CD4-positive, alpha-beta T cell treated with Interleukin-17A for 1 hour (primary cell): ENCODE data around the gene SCT.
A peak's percentile ranks its signal among the peaks of the same experiment; 100 is the strongest.

Experiments used
- DNase-seq: peaks from one replicate; pipeline ENCODE4 v3.0.0-alpha.2; 2020

Gene SCT

GRCh38 chr11:643366-643765 lies 16.4 kb upstream of the SCT start:
- no peak for DNase-seq

GRCh38 chr11:641806-642370 lies 14.9 kb upstream of the SCT start:
- no peak for DNase-seq

- no peak for DNase-seq
Observed at GRCh38 chr11:640021-640706, 13.2 kb upstream of the SCT start.

GRCh38 chr11:639332-639955 lies 12.5 kb upstream of the SCT start:
- DNase-seq = no peak

GRCh38 chr11:638631-639331 lies 11.8 kb upstream of the SCT start:
- DNase-seq = no peak

- no peak for DNase-seq
Observed at GRCh38 chr11:637593-638521, 10.9 kb upstream of the SCT start.

GRCh38 chr11:637333-637592 lies 10.3 kb upstream of the SCT start:
- no peak for DNase-seq

GRCh38 chr11:636511-637332 lies 9.7 kb upstream of the SCT start, which contains the start of gene DRD4:
TSS of gene DRD4 (plus strand) at chr11:637269. CDS start at chr11:637305, 36 bp downstream.
- DNase-seq = no peak

- DNase-seq = no peak
Observed at GRCh38 chr11:635945-636510, 9.0 kb upstream of the SCT start.

- no peak for DNase-seq
Observed at GRCh38 chr11:630871-631270, 3.9 kb upstream of the SCT start.

- peak; percentile 38 for DNase-seq
Observed at GRCh38 chr11:629237-629583, 2.2 kb upstream of the SCT start.

GRCh38 chr11:628056-628455 lies 1.1 kb upstream of the SCT start:
- DNase-seq = no peak

GRCh38 chr11:627308-627576 lies 261 bp upstream of the SCT start:
- DNase-seq = no peak

GRCh38 chr11:625636-626268 lies 1.2 kb downstream of the SCT start:
- no peak for DNase-seq

GRCh38 chr11:624705-625635 lies 2.0 kb downstream of the SCT start, which contains the start of gene CDHR5:
TSS of gene CDHR5 (minus strand) at chr11:624955. CDS start at chr11:624902, 53 bp downstream.
- no peak for DNase-seq

- no peak for DNase-seq
Observed at GRCh38 chr11:623999-624704, 2.8 kb downstream of the SCT start.

- DNase-seq = no peak
Observed at GRCh38 chr11:623349-623869, 3.6 kb downstream of the SCT start.

GRCh38 chr11:621838-622237 lies 5.1 kb downstream of the SCT start:
- no peak for DNase-seq
